Frontal cortex (tissue), 4 donors: ENCODE measurements around the gene NDST4. TPM values are rescaled to one million over a fixed set of nuclear protein-coding genes. Genes with fewer than 3 reads are reported as not detected.
A peak's percentile ranks its signal among the peaks of the same experiment; 100 is the strongest.

Experiments
- DNase-seq, 2 donors: peaks; one replicate each; pipeline ENCODE4 v3.0.0; 2012; ENCODE audit warnings: low spot score in 2 of 2
- FAIRE-seq: peaks from 2 replicates; lab custom pipeline; 2012; peaks lifted over from hg19 to GRCh38; lab: Jason Lieb, UNC
- total RNA-seq: library from RNA; depleted of rRNA; stranded (reverse); fragments of >200 nt; gene quantifications from one replicate; pipeline ENCODE4 v1.2.3, GENCODE V29; 2014
- donor health status: control.
- donor health status: control.
- donor health status: control.

Gene NDST4
- 6.1 TPM for total RNA-seq

DNA sequence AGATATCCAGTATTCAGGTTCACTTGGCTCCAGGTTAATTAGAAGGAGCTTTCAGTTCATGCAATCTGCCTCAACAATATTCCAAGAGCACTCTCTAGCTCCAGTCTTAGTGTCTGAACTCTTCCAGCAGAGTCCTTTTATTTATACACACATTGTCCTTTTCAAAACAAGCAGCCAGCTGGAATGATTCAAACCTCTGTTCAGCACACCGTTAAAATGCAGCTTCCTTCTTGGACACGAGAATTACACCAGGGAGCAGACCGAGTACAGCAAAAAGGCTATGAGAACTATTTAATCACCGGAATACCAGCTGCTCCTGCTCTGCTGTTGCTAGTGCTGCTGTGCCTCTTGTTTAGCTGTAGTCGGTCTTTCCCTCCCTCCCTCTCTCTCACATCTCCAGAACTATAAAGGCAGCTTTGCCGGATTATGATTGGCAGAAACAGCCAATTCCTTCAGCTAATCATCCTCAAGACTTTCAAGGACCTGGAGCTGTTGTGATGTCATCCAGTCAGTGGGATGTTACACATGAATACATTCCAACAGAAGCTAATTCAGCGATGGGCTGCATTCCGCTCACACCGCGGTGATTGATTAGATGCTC, at the start of gene NDST4:
NDST4 (minus strand) TSS at position 115 of the 601 bp plus-strand sequence. CDS start 36,584 bp downstream, outside the sequence.
- no peak for DNase-seq
- FAIRE-seq, result no peak

GRCh38 chr4:115159141-115159540, 45.7 kb upstream of the NDST4 start:
- DNase-seq (no peak), FAIRE-seq (no peak)

GRCh38 chr4:115158296-115158695, 44.9 kb upstream of the NDST4 start:
- FAIRE-seq, result no peak
- no peak for DNase-seq

- DNase-seq, result no peak
- FAIRE-seq, result no peak
Measured at GRCh38 chr4:115154826-115155225, 41.4 kb upstream of the NDST4 start.

GRCh38 chr4:115152965-115153364, 39.5 kb upstream of the NDST4 start:
- FAIRE-seq (no peak), DNase-seq (no peak)

DNA sequence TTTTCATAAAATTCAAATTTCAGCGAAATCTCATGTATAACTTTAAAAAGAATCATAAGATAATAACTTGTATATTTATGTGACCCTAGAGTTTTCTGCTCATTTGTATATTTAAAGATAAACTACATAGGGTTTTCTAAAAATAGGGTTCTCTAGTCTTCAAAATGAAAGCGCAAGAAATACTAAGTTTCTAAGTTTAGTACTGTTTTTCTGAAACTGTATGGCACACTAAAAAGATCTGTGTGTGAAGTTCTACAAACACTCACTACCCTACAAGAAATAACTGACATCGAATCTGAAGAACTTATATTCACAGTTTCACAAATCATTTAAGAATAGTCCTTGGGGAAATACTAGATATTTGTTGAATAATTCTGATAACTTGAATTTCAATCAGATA, 38.7 kb upstream of the NDST4 start:
- no peak for FAIRE-seq
- DNase-seq, result no peak

DNA sequence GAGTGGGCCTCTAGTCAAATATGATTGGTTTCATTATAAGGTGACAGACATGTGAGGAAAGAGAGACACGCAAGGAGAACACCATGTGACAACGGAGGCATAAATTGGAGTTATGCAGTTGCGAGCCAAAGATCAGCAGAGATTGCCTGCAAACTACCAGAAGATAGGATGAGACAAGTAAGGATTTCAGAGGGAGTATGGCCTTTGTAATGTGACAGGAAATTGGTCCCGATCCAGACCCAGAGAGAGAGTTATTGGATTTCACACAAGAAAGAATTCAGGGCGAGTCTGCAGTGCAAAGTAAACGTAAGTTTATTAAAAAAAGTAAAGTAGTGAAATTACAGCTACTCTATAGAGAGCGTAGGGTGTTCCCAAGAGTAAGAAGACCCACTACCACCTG, 35.7 kb upstream of the NDST4 start:
- FAIRE-seq (no peak), DNase-seq (no peak)

DNA sequence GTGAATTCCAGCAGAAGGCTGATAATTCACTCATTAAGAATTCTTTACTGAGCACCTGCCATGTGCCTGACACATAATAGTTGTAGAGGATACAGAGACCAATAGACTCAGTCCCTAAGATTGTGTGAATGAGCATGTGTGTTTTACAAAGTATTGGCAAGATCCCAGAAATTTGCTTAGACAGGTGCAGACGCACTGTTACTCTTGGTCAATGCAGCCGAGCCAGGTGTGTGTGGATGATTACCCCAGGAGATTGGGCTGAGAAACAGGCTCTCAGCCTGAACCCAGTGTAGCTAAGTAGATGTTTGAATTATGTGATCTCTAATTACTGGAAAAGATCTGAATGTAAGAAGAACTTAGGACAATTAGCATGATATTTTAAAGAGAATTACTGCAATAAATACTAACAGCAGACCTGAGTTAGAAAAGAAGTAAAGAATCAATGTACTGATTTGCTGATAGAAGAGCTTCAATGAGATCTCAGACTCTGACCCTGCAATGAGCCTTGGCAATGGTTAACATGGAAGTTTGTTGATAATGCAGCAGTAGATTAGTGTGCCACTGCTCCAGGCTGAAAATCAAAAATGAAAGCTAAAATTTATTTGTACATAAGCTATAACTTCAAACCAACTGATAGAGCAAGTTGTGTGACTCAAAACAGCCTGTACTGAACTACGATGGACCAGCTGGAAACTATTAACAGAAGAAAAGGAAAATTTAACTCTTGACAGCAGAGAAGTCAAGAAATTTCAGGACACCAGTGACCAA, 32.2 kb upstream of the NDST4 start:
- FAIRE-seq (no peak), DNase-seq (no peak)

DNA sequence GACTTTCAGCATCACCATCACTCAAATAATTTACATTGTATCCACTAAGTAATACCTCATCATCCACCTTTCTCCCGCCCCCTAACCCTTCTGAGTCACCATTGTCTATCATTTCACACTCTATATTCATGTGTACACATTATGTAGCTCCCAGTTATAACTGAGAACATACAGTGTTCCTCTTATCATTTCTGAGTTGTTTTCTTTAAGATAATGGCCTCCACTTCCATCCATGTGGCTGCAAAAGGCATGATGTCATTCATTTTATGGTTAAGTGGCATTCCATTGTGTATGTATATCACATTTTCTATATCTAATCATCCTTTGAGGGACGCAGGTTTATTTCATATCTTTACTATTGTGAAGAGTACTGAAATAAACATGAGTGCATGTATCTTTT, 14.6 kb upstream of the NDST4 start:
- FAIRE-seq (no peak), DNase-seq (no peak)

- DNase-seq (no peak), FAIRE-seq (no peak)
Measured at GRCh38 chr4:115126491-115126890, 13.1 kb upstream of the NDST4 start.

DNA sequence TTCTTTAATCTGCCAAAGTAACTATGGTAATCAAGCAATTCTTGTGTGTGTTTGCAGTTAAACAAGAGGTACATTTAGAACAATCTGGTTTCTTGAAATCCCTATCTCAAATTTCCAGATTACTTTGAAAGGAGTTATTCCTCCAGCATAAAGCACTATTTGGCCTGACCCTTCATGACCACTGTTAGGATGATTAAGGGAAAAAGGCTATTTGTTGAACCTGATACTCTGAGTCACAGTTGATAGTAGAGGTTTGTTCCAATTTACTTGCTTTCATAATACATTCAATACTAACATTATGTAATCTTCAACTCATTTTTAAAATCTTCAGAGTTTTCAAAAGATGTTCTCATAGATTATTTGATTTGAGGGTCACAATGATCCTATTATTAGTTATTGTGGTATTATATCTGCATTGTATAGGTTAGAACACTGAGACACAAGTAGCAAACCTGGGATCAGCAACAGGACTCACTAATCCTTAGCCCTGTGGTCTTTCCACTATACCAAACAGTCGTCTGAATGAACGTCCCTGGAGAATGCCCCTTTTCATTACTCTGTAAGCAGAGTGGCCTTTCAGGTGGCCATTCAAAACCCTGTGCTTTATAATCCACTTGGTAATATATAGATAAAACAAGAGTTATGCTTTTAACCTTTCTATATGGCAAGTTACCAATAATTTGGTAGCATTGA, 8.1 kb upstream of the NDST4 start:
- DNase-seq, result no peak
- no peak for FAIRE-seq

GRCh38 chr4:115119804-115120352, 6.5 kb upstream of the NDST4 start:
- no peak for DNase-seq
- FAIRE-seq, result no peak

GRCh38 chr4:115117651-115118050, 4.2 kb upstream of the NDST4 start:
- FAIRE-seq (no peak), DNase-seq (no peak)

GRCh38 chr4:115110191-115111181, 2.9 kb downstream of the NDST4 start:
- FAIRE-seq, result no peak
- no peak for DNase-seq

GRCh38 chr4:115108850-115109249, 4.6 kb downstream of the NDST4 start:
- FAIRE-seq (no peak), DNase-seq (no peak)

GRCh38 chr4:115107411-115107810, 6.0 kb downstream of the NDST4 start:
- DNase-seq (no peak), FAIRE-seq (no peak)

GRCh38 chr4:115101675-115102074, 11.7 kb downstream of the NDST4 start:
- FAIRE-seq (no peak), DNase-seq (no peak)

GRCh38 chr4:115090483-115091075, 22.8 kb downstream of the NDST4 start:
- FAIRE-seq (no peak), DNase-seq (peak in 1 of 2 donors; percentile 5)

DNA sequence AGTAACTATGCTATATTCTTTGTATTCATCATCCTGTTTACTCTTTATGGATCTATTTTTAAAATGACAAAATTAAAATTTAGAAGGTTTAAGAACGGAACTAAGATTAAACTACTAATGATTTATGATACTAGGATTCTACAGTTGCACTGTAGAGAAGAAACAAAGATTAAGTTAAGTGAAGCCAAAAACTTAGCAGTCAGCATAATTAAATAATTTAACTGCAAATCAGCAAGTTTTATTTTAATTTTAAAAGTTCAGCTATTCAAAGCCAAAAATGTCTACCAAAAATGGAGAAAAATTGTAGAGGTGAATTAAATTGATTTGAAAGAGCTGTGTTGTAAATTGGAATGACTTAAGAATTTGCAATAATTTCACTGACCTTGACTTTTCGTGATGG, 30.8 kb downstream of the NDST4 start:
- FAIRE-seq (no peak), DNase-seq (no peak)
